CD14-positive monocyte (primary cell): ENCODE measurements around the gene CD69. TPM values are rescaled to one million over a fixed set of nuclear protein-coding genes. Genes with fewer than 3 reads are reported as not detected.

Experiments used
- DNase-seq, 3 donors: peaks; one replicate each; pipeline ENCODE4 v3.0.0-alpha.2; 2011 to 2022
- H2AFZ ChIP-seq: 2 replicates; pipeline ENCODE4 v1.6.0; 2012; ENCODE audit warnings: mild to moderate bottlenecking, low read depth, low read length, inconsistent platforms; ENCODE audit not compliant: insufficient read depth, poor library complexity, severe bottlenecking
- H3K27ac ChIP-seq, 2 donors: 1 replicate in 1 of 2; 2 replicates in 1 of 2; pipeline ENCODE4 v1.5.1; 2012 to 2013; ENCODE audit warnings: low read length in 2 of 2, control low read depth in 1 of 2, inconsistent platforms in 1 of 2, low read depth in 1 of 2, mild to moderate bottlenecking in 1 of 2
- H3K27me3 ChIP-seq, 2 donors: one replicate each; pipeline versions ENCODE4 v1.6.0 to v1.6.1; 2011 to 2013; ENCODE audit warnings: low read length in 2 of 2; ENCODE audit not compliant: control insufficient read depth in 2 of 2, insufficient read depth in 2 of 2
- H3K36me3 ChIP-seq, 2 donors: replicated peaks in 1 of 2; 1 replicate in 1 of 2; 2 replicates in 1 of 2; pipeline versions ENCODE4 v1.5.1 to v1.6.1; 2012 to 2013; ENCODE audit warnings: low read length in 2 of 2, control low read depth in 1 of 2, inconsistent platforms in 1 of 2, mild to moderate bottlenecking in 1 of 2; ENCODE audit not compliant: insufficient read depth in 2 of 2, control insufficient read depth in 1 of 2
- H3K4me1 ChIP-seq, 2 donors: 1 replicate in 1 of 2; 2 replicates in 1 of 2; pipeline versions ENCODE4 v1.5.1 to v1.6.1; 2012 to 2013; ENCODE audit warnings: low read length in 2 of 2, control low read depth in 1 of 2, inconsistent platforms in 1 of 2, mild to moderate bottlenecking in 1 of 2, moderate library complexity in 1 of 2; ENCODE audit not compliant: insufficient read depth in 2 of 2, control insufficient read depth in 1 of 2
- H3K4me2 ChIP-seq: replicated peaks from 2 replicates; pipeline ENCODE3; 2012; ENCODE audit warnings: low read length, moderate library complexity, mild to moderate bottlenecking; ENCODE audit not compliant: poor library complexity, severe bottlenecking; ENCODE audit errors: extremely low read depth
- H3K4me3 ChIP-seq, 3 experiments: fragments of 200-600 bp in 1 of 3; sonication (generic) in 1 of 3; replicated peaks in 1 of 3; 1 replicate in 2 of 3; 2 replicates in 1 of 3; pipeline ENCODE4 v1.5.1; 2011 to 2013; ENCODE audit warnings: low read length in 3 of 3, mild to moderate bottlenecking in 3 of 3, control low read depth in 2 of 3, low read depth in 2 of 3, inconsistent platforms in 1 of 3, moderate library complexity in 1 of 3
- H3K79me2 ChIP-seq: 2 replicates; pipeline ENCODE4 v1.6.0; 2012; ENCODE audit warnings: mild to moderate bottlenecking, control low read depth, inconsistent platforms, low read length, moderate library complexity; ENCODE audit not compliant: insufficient read depth
- H3K9ac ChIP-seq: 2 replicates; pipeline ENCODE4 v1.6.0; 2017; ENCODE audit warnings: low read length, mild to moderate bottlenecking; ENCODE audit not compliant: insufficient read depth, poor library complexity, severe bottlenecking
- H3K9me3 ChIP-seq, 2 donors: replicated peaks in 1 of 2; 1 replicate in 1 of 2; 2 replicates in 1 of 2; pipeline versions ENCODE4 v1.5.1 to v1.6.1; 2012 to 2013; ENCODE audit warnings: low read length in 2 of 2, control low read depth in 1 of 2; ENCODE audit not compliant: control insufficient read depth in 1 of 2, insufficient read depth in 1 of 2
- H4K20me1 ChIP-seq: 2 replicates; pipeline ENCODE4 v1.6.0; 2012; ENCODE audit warnings: mild to moderate bottlenecking, low read length, control low read depth, moderate library complexity; ENCODE audit not compliant: insufficient read depth
- H3K27ac Mint-ChIP-seq, 7 donors: one replicate each; pipeline ENCODE4 v1.8.0; 2020; ENCODE audit warnings: mild to moderate bottlenecking in 7 of 7, mixed read lengths in 7 of 7, moderate library complexity in 6 of 7, inconsistent platforms in 2 of 7
- H3K27me3 Mint-ChIP-seq, 3 donors: one replicate each; pipeline ENCODE4 v1.8.0; 2021 to 2022; ENCODE audit warnings: low read depth in 3 of 3, mild to moderate bottlenecking in 3 of 3, mixed read lengths in 3 of 3, moderate library complexity in 3 of 3, inconsistent platforms in 1 of 3
- H3K36me3 Mint-ChIP-seq, 2 donors: one replicate each; pipeline ENCODE4 v1.8.0; 2020; ENCODE audit warnings: mixed read lengths in 2 of 2, inconsistent platforms in 1 of 2, mild to moderate bottlenecking in 1 of 2
- H3K4me1 Mint-ChIP-seq: one replicate; pipeline ENCODE4 v1.8.0; 2020; ENCODE audit warnings: mild to moderate bottlenecking, mixed read lengths
- H3K4me3 Mint-ChIP-seq, 2 donors: one replicate each; pipeline ENCODE4 v1.8.0; 2020; ENCODE audit warnings: mild to moderate bottlenecking in 2 of 2, mixed read lengths in 2 of 2, moderate library complexity in 1 of 2
- H3K9me3 Mint-ChIP-seq, 7 donors: one replicate each; pipeline ENCODE4 v1.8.0; 2020 to 2022; ENCODE audit warnings: mixed read lengths in 7 of 7, mild to moderate bottlenecking in 6 of 7, moderate library complexity in 6 of 7, inconsistent platforms in 2 of 7
- CTCF ChIP-seq: fragments of 200-600 bp; IDR thresholded peaks from one replicate; pipeline ENCODE4 v1.8.0; 2022; ENCODE audit warnings: antibody characterized with exemption, mild to moderate bottlenecking
- WGBS: methylation state at CpG from one replicate; pipeline ENCODE4 v1.1.5; 2013; ENCODE audit warnings: missing lambda C conversion rate; ENCODE audit not compliant: insufficient coverage; 5-methylcytosine and 5-hydroxymethylcytosine counted together
- intact Hi-C, 2 donors: fragments of 100-400 bp; cut with micrococcal nuclease; formaldehyde crosslinking; loops; one replicate each; pipeline versions ENCODE4 v1.15.0 to v1.15.1; 2023
- polyA plus RNA-seq, 3 donors: library from polyadenylated mRNA; depleted of rRNA in 1 of 3; unstranded in 2 of 3; stranded (reverse) in 1 of 3; fragments of 300-500 nt in 2 of 3; fragments of >200 nt in 1 of 3; fragmentation: Illumina TruSeq in 2 of 3; gene quantifications; 1 replicate in 2 of 3; 2 replicates in 1 of 3; pipeline ENCODE4 v1.2.3, GENCODE V29; 2012 to 2021

CD69 gene
- polyA plus RNA-seq, 3 donors, result 5.8 to 12.4 (median 6.0) TPM

GRCh38 chr12:9750276-9751203, 10.2 kb downstream of the CD69 start:
- Histone ChIP-seq H3K4me1 (peaks cover 4 to 13% of the 10 kb centered on the region in 2 donors), H3K9ac (no peak overlapping the region), H2AFZ (no peak overlapping the region), H3K9me3 (no peaks in the 10 kb centered on the region), H3K4me2 (peak overlapping the region; percentile 58), H4K20me1 (no peaks in the 10 kb centered on the region), H3K36me3 (no peaks in the 10 kb centered on the region), H3K4me3 (peak overlapping the region in 2 of 3 experiments; percentile 11 to 45), H3K27ac (no peak overlapping the region), H3K27me3 (no peaks in the 10 kb centered on the region), H3K79me2 (no peaks in the 10 kb centered on the region)
- DNase-seq, result peak; percentile 58 to 78 (median 78)
- Mint-ChIP-seq H3K4me1 (peaks cover 14% of the 10 kb centered on the region), H3K36me3 (peaks cover 0 to 3% of the 10 kb centered on the region in 2 donors), H3K27me3 (peaks cover 0 to 1% (median 0%) of the 10 kb centered on the region in 3 donors), H3K27ac (peak overlapping the region in 3 of 7 donors; percentile 27 to 70 (median 68)), H3K4me3 (peak overlapping the region; percentile 27 to 60), H3K9me3 (peaks cover 0 to 4% (median 0%) of the 10 kb centered on the region in 7 donors)
- 0% methylated on average over 6 of the region's 20 CpGs for WGBS
- peak; percentile 94 for TF ChIP-seq CTCF
- intact Hi-C loops, result loop anchor here (5.0 kb wide), 3 partner anchors 47 to 182 kb away; partner anchors contain the start of gene CLEC2A (in 1 of the 2)

DNA sequence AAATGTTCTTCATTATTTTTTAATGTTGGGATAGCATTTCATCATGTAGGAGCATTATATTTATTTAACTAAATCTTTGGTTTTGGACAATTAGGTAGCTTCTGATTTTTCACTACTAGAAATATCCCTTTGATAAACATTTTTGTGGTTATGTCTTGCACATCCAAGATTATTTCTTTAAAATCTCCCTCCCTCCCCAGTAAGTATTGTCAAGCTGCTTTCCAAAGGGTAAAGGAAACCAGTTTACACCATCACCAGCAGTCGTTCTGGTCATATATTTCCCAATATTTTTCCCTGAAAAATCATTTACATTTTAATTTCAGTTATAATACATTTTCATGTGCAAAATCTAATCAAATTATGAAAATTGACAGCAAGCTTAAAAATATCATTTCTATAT, 11.1 kb downstream of the CD69 start:
- Mint-ChIP-seq H3K27me3 (peaks cover 0 to 1% (median 0%) of the 10 kb centered on the region in 3 donors), H3K4me3 (no peak overlapping the region), H3K27ac (no peak overlapping the region), H3K9me3 (peaks cover 0 to 4% (median 0%) of the 10 kb centered on the region in 7 donors), H3K36me3 (no peaks in the 10 kb centered on the region), H3K4me1 (peaks cover 14% of the 10 kb centered on the region)
- H3K9ac ChIP-seq, result no peak overlapping the region
- no peaks in the 10 kb centered on the region for H3K9me3 ChIP-seq
- intact Hi-C loops, result loop anchor here (5.0 to 10.0 kb wide), 6 partner anchors 48 to 455 kb away; partner anchors contain the start of gene CLEC2A (in 1 of the 2)
- H4K20me1 ChIP-seq, result no peaks in the 10 kb centered on the region
- H3K4me1 ChIP-seq, result peaks cover 4 to 13% of the 10 kb centered on the region in 2 donors
- no peaks in the 10 kb centered on the region for H3K79me2 ChIP-seq
- TF ChIP-seq CTCF, result no peak
- H3K4me3 ChIP-seq, result no peak overlapping the region
- no peak for DNase-seq
- no peaks in the 10 kb centered on the region for H3K36me3 ChIP-seq
- no peak overlapping the region for H3K4me2 ChIP-seq
- no peaks in the 10 kb centered on the region for H3K27me3 ChIP-seq
- no CpG with 5 or more reads among the region's 1 CpG for WGBS
- no peak overlapping the region for H2AFZ ChIP-seq
- H3K27ac ChIP-seq, result no peak overlapping the region
